HG03575 (cell line): ENCODE measurements around the gene CAMK1D.
"Not testable (repeated sequence)": the region's sequence is repeated elsewhere in the genome, so short reads cannot be mapped to it uniquely, and the experiment has no call there.

ENCODE experiments used
- ATAC-seq: cut with Tn5 transposase; IDR thresholded peaks from one replicate; pipeline ENCODE4 v1.9.1; 2021; ENCODE audit not compliant: unreplicated experiment, insufficient number of reproducible peaks, low FRiP score; ENCODE audit errors: extremely low read depth

Gene CAMK1D

DNA sequence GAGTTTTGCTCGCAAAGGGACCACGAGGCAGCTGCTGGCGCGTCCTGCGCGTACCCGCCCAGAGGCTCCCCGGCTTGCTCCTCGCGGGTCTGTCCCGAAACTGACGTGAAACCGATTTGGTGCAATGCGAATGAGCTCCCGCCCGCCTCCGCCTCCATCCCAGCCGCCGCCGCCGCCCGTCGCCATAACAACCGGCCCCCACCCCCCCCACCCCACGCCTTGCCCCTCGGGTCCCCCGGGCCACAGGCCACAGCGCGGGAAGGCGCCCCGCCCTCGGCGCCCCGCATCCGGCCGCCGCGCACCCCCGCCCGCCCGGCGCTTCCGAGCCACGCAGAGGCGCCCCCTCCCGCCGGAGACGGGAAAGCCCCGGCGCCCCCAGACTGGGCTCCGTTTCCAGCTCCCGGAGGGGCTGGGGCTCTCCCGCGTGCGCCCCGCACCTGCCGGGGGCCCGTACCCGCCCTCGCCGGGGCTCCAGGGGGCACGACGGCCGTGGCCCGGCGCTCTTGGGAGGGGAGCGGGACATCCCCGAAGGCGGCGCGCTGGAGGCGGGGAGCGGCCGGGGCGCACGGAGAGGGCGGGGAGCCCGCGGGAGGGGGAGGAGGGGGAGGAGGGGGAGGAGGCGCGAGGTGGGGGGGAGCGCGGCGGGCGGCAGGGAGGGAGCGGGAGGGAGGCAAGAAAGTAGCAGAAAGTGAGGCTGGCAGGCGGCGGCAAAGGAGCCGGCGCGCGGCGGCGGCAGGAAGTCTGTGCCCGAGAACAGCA is at the start of gene CAMK1D:
TSS of gene CAMK1D (plus strand) at position 678 of the 759 bp plus-strand sequence.
- no peak for ATAC-seq

DNA sequence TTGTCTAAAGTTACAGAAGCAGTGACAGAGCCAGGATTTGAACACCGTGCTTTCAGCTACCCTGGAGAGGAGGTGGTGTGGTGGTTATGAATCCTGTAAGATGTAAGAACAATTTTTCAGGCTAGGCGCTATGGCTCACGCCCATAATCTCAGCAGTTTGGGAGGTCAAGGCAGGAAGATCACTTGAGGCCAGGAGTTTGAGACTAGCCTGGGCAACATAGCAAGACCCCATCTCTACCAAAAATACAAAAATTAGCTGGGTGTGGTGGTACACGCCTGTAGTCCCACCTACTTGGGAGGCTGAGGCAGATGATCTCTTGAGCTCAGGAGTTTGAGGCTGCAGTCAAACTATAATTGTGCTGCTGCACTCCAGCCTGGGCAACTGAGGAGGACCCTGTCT is 48.3 kb upstream of the CAMK1D start:
- not testable (repeated sequence) for ATAC-seq

DNA sequence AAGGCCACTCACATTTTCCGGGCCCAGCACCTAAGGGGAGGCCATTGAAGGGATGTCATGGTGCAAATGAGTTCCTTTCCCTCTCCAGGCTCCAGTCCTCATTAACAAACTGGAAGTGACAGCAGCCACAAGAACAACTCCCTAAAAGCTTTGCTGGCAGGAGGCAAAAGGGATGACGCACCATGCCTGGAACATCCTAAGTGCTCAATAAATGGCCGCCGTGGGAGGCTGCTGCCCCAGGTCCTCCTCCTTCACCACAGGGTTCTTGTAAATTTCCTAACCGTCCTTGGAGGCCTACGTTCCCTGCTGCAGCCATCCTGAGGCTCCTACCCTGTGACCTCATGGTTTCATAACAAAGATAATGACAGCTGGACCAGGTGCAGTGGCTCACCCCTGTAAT is 41.3 kb upstream of the CAMK1D start:
- ATAC-seq = no peak

DNA sequence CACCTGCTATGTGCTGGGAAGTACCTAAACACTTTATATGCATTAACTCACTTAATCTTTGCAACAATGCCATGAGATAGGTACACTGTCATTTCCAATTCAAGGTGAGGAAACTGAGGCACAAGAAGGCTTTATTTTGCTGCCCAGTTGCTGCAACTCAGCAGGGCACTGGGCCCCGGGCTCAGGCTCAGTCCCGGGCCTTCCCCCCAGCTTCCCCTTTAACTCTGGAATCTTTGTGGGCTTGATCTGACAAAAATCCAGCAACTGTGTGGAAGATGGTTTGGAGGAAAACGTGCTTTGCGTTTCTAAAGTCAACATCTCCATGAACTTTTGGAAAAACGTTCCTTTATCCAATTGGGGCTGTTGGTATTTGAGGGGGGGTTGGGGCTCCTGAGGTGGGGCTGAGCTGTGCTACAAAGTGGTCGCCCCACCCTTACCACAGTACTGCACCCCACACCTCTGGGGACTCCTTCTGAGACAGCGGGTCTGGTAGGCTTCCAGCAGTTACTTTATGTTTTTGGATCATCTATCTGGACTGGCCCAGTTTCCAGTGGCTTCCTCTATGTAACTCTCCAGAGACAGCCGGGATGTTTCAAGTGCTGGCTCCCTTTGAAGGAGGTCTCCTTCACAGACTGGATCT is 40.5 kb upstream of the CAMK1D start:
- no peak for ATAC-seq

DNA sequence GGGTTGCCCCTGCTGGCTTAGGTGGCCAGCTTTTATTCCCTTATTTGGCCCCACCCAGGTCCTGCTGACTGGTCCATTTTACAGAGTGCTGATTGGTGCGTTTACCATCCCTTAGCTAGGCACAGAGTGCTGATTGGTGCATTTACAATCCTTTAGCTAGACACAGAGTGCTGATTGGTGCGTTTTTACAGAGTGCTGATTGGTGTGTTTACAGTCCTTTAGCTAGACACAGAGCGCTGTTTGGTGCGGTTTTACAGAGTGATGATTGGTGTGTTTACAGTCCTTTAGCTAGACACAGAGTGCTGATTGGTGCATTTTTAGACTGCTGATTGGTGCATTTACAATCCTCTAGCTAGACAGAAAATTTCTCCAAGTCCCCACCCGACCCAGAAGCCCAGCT is 39.6 kb upstream of the CAMK1D start:
- not testable (repeated sequence) for ATAC-seq

DNA sequence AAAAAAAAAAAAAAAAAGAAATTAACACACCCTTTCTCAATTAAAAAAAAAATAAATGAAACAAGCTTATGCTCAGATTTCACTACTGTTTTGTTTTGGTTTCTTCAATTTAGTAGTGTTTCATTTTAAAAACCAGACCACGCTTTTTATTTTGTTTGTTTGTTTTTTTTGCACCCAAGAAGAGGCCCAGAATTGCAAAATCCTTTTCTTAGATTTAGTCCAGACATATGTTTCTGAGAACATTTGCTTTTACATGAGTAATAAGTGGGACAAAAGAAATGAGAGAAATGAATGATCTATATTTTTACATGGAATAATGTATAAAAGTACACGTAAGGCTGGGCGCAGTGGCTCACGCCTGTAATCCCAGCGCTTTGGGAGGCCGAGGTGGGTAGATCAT is 34.5 kb upstream of the CAMK1D start:
- no peak for ATAC-seq

DNA sequence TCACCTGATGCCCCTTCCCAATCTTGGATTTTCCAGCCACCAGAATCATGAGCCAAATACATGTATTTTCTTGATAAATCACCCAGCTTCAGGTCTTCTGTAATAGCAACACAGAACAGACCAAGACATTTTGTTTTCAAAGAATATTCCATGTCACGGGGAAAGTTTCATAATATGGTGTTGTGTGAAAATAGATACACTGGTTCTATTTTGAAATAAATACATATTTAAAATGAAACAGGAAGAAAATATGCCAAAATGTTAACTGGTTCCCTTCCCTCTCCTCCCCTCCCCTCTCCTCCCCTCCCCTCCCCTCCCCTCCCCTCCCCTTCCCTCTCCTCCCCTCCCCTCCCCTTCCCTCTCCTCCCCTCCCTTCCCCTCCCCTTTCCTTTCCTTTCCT is 30.3 kb upstream of the CAMK1D start:
- no peak for ATAC-seq

DNA sequence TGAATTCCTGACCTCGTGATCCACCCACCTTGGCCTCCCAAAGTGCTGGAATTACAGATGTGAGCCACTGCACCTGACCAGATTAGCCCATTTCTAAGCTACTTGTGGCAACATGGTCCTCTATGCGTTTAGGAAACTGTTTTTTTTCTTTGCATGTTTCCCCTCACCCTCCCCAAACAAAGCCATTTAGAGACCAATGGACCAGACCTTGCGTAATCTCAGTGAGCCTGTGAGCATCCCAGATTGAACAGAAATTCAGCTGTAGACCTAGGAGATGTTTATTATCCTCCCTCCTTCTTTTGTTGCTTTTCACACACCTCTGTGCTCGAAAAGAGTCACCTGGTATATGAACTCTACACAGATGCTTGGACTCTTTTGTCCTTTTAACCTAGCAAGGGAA is 28.5 kb upstream of the CAMK1D start:
- no peak for ATAC-seq

DNA sequence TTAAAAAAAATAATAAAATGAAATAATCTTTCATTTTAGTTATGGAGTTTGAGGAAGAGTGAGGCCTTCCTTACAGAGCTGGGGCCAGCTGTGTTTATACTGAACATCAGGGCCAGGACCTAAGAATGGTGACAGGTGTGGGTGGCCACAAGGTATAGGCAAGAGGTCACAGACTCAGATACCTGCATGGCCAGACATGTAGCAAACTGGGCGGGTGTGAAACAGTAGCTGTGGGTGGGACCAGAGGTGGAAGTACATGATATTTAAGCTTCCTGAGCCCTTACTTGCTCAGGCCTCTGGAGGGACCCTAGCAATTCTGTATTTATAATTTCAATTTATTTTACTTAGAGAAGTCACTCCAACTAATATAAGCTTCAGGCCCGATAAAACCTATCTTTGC is 27.7 kb upstream of the CAMK1D start:
- ATAC-seq = no peak

DNA sequence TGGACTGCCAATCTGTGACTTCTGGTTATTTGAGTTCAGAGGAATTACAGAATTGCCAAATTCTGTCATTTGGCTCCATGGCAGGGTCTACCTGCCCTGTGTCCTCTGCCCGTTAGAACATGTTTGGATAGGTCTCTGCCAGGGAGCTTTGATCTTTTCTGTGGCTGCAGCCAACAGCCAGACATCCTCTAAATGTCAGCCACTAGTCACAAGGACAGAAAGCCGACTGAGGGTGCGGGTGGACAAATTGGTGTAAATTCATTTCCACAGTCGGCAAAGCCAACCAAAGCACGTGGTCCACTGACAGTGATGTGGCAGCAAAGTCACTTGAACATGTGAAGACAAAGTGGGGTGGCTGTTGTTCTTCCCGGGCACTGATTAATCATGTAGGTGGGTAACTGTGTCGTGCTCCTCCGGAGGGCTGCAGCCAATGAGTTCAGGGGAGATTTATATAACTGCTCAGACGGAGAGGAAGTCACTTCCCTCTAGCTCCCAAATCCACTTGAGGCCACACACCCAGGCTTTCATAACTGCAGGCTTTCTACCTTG is 26.7 kb upstream of the CAMK1D start:
- ATAC-seq = no peak

DNA sequence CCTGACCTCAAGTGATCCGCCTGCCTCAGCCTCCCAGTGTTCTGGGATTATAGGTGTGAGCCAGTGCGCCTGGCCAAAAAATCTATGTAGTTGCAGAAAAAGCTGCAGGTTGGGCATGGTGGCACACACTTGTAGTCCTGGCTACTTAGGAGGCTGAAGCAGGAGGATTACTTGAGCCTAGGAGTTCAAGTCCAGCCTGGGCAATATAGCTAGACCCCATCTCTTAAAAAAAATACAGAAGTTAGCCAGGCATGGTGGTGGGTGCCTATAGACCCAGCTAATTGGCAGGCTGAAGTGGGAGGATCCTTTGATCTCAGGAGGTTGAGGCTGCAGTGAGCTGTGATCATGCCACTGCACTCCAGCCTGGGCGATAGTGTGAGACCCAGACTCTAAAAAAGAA is 24.8 kb upstream of the CAMK1D start:
- no peak for ATAC-seq

DNA sequence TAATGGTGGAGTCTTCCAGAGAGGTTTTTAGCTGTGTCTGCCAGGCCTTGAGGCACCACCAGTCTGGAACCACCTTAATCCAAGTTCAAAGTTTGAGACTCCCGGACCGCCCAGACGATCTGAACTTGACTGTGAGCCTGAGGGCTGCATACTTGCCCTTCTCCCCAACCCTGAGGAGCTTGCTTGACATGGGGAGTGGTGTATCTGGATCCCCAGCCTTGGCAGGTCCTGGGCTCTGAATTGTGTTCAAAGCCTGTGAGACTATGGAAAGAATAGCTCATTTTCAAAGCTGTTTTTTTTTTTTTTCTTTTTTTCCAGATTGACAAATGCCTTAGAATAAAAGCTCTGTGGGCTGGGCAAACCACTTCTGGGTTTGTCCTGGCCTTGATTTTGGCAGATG is 22.3 kb upstream of the CAMK1D start:
- no peak for ATAC-seq

DNA sequence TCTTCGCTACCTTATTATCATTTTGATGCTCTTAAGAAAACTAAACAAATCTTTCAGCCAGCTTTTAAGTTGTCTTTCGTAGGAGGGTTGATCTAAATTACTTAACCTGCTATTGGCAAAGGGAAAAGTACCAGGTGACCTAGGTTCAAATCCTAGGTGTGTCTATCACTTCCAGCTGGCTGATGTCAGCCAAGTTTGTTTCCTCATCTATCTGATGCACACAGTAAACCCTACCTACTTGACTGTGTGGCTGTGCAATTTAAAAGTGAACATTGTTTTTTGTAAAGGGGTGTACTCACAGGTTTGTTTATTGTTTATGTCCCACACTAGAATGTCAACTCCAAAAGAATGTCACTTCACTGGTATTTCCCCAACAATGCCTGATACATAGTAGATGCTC is 21.9 kb upstream of the CAMK1D start:
- no peak for ATAC-seq

DNA sequence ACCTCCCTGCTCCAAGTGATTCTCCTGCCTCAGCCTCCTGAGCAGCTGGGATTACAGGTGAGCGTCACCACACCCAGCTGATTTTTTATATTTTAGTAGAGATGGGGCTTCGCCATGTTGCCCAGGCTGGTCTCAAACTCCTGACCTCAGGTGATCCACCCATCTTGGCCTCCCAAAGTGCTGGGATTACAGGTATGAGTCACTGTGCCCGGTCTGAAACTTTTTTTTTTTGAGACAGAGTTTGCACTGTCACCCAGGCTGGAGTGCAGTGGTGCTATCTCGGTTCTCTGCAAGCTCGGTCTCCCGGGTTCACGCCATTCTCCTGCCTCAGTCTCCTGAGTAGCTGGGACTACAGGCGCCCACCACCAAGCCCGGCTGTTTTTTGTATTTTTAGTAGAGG is 21.0 kb upstream of the CAMK1D start:
- ATAC-seq = not testable (repeated sequence)

DNA sequence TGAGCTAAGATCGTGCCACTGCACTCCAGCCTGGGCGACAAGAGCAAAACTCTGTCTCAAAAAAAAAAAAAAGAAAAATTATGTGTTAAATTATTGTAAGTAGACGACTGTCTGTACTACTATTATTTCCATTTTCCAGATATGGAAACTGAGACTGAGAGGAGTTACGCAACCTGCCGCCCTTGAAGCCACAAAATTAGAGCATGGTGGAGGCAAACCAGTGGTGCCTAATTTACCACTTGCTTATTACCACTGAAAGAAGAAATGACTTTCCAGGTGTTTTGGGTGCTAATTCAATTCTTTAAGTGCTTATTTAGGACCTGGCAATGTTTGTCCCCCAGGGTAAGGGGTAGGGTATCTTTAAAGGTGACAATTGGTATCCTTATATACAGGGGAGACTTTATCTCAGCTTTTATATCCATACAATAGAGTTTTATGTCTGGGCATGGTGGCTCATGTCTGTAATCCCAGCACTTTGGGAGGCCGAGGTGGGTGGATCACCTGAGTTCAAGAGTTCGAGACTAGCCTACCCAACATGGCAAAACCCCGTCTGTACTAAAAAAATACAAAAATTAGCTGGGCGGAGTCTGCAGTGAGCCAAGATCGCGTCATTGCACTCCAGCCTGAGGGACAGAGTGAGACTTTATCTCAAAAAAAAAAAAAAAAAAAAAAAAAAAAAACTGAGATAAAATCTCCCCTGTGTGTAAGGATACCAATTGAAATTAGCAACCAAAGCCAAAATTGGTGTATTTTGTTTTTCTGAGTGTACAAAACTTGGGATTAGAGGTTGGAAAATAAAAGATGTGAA is 16.6 kb upstream of the CAMK1D start:
- ATAC-seq = no peak

DNA sequence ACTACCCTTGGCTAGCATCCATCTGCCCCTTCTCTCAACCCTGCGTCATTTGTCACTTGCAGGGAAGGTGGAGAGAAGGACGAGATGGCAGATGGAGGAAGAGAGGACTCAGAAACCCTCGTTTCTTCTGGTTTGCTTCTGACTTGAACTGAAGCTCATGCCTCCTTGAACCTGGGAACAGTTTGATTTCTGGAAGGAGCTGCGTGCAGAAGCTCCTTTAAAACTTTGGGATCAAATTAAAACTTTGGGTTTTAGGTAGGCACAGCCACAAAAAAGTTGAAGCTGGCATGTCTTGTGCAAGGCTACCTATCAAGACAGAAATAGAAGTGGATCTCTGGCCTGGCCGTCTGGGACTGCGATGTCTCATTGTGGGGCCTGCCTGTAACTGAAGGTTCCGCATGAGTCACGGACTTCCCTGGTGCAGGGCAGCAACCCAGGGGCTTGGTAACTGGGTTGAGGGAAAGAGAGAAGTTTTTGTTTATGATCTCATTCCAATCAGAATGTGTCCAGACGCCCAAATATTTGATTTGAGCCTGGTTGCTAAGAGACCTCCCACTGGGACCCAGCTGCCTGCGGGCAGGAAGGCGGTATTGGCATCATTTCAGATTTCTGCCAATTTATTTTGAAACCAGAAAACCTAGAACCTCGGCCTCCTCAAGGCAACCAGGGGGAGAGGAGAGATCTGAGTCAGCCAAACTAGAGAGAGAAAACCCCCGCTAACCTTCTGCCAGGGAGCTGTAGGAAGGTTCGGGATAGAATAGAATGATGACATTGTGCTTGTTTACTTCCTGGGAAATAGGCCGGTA is 15.8 kb upstream of the CAMK1D start:
- ATAC-seq = no peak

DNA sequence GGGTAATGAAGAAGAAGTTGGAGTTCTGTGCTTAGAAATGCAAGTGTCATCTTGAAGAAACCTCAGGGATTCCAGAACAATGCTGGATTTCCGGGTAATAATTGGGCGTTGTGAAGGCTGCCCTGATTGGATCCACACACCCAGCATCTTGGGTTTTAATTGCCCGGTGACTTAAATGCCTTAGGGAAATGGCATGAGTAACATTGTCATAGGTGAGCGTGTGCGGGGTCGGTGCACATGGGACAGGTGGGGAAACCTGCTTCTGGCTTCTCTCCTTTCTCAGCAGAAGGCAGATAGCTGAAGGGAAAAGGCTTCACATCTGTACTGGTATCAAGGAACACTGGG is 15.2 kb upstream of the CAMK1D start:
- ATAC-seq = no peak

DNA sequence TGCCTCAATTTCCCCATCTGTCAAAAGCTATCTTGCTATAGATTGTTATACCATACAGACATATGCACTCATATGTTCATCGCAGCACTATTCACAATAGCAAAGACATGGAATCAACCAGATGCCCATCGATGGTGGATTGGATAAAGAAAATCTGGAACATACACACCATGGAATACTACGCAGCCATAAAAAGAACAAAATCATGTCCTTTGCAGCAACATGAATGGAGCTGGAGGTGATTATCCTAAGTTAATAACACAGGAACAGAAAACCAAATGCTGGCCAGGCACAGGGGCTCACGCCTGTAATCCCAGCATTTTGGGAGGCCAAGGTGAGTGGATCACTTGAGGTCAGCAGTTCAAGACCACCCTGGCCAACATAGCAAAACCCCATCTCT is 14.2 kb upstream of the CAMK1D start:
- not testable (repeated sequence) for ATAC-seq
